Coronary artery (tissue), 2 donors: ENCODE measurements around the gene POLR3H.
A peak's percentile ranks its signal among the peaks of the same experiment; 100 is the strongest.

Experiments used
- DNase-seq: peaks from one replicate; pipeline ENCODE4 v3.0.0-alpha.2; 2017; ENCODE audit warnings: low spot score
- H3K27ac ChIP-seq, 2 donors: fragments of 200-600 bp; sonication (generic); one replicate each; pipeline ENCODE4 v1.5.1; 2016 to 2019
- H3K4me3 ChIP-seq: fragments of 200-600 bp; sonication (generic); 2 replicates; pipeline ENCODE4 v1.5.1; 2016; ENCODE audit warnings: mild to moderate bottlenecking, moderate library complexity
- CTCF ChIP-seq: fragments of 200-600 bp; sonication (generic); IDR thresholded peaks from one replicate; pipeline ENCODE4 v1.5.1; 2019; ENCODE audit warnings: antibody characterized with exemption

POLR3H gene

GRCh38 chr22:41544671-41545476 is 604 bp upstream of the POLR3H start:
- peak overlapping the region; percentile 88 for H3K4me3 ChIP-seq

GRCh38 chr22:41542224-41542623 is 2.0 kb downstream of the POLR3H start:
- H3K4me3 ChIP-seq = no peak overlapping the region
- DNase-seq = no peak
- no peak overlapping the region for H3K27ac ChIP-seq
- TF ChIP-seq CTCF = no peak

More at GRCh38 chr22:41544671-41545476, 604 bp upstream of the POLR3H start:
- DNase-seq = no peak
- TF ChIP-seq CTCF = no peak
- H3K27ac ChIP-seq = peak overlapping the region; percentile 85 to 95

- H3K4me3 ChIP-seq = no peak overlapping the region
- DNase-seq = no peak
- H3K27ac ChIP-seq = no peak overlapping the region
- TF ChIP-seq CTCF = no peak
Measured at GRCh38 chr22:41541484-41541883, 2.8 kb downstream of the POLR3H start.

- no peak overlapping the region for H3K27ac ChIP-seq
- DNase-seq = no peak
Measured at GRCh38 chr22:41540365-41540764, 3.9 kb downstream of the POLR3H start.

GRCh38 chr22:41540006-41540315 is 4.3 kb downstream of the POLR3H start:
- DNase-seq = no peak
- no peak for TF ChIP-seq CTCF
- Histone ChIP-seq H3K4me3 (no peak overlapping the region), H3K27ac (no peak overlapping the region)

More at GRCh38 chr22:41540365-41540764, 3.9 kb downstream of the POLR3H start:
- no peak for TF ChIP-seq CTCF
- no peak overlapping the region for H3K4me3 ChIP-seq

GRCh38 chr22:41539146-41540005 is 4.9 kb downstream of the POLR3H start:
- no peak for TF ChIP-seq CTCF
- H3K27ac ChIP-seq = no peak overlapping the region

More at GRCh38 chr22:41539146-41540005, 4.9 kb downstream of the POLR3H start:
- DNase-seq = no peak
- H3K4me3 ChIP-seq = no peak overlapping the region
